T-cell (primary cell): ENCODE results near the gene ITPRID2. TPM values are rescaled to one million over a fixed set of nuclear protein-coding genes. Genes with fewer than 3 reads are reported as not detected.

Source experiments
- total RNA-seq, 35 experiments: library from RNA in 6 of 35; stranded (reverse) in 6 of 35; fragments of 120-200 nt in 1 of 35; gene quantifications; one replicate each; pipeline versions ENCODE4 v1.2.1 to v1.2.4 and lab custom pipeline; 2013 to 2026

The ITPRID2 gene
- total RNA-seq, 5 donors from 2014 or later (not counting 1 experiment from before 2014, with no cell fraction given) = 29.1 to 55.8 (median 45.1) TPM

Other genes starting within 250 kb of the ITPRID2 start
- gene CERKL, start 234.6 kb upstream of the ITPRID2 start, total RNA-seq = under 1 TPM in 1 of 5 donors, not detected in 4; 0.06 TPM
- gene NEUROD1, start 211.2 kb upstream of the ITPRID2 start, total RNA-seq = not detected
- gene PPP1R1C, start 94.1 kb downstream of the ITPRID2 start, total RNA-seq = not detected